H1 (cell line): ENCODE data around the gene ADGRG1.

ENCODE experiments used
- BACH1 ChIP-seq: IDR thresholded peaks from 2 replicates; pipeline ENCODE4 v1.6.1; 2012; ENCODE audit warnings: low read length, improper control_type of control experiment
- BRCA1 ChIP-seq: IDR thresholded peaks from 2 replicates; pipeline ENCODE4 v1.6.1; 2012; ENCODE audit warnings: low read depth, low read length, improper control_type of control experiment
- CEBPB ChIP-seq: IDR thresholded peaks from 2 replicates; pipeline ENCODE4 v1.6.1; 2012; ENCODE audit warnings: low read depth, low read length
- EZH2 ChIP-seq: fragments of 200-600 bp; sonication (generic); IDR thresholded peaks from 2 replicates; pipeline ENCODE4 v1.7.1; 2012; ENCODE audit warnings: low read depth, mild to moderate bottlenecking, moderate library complexity, low read length, inconsistent platforms; ENCODE audit not compliant: severe bottlenecking
- GABPA ChIP-seq: IDR thresholded peaks from 2 replicates; pipeline ENCODE4 v1.6.1; 2011; ENCODE audit warnings: mild to moderate bottlenecking, low read length, moderate library complexity, borderline replicate concordance; ENCODE audit not compliant: insufficient read depth
- HDAC6 ChIP-seq: IDR thresholded peaks from one replicate; pipeline ENCODE4 v1.7.1; 2012; ENCODE audit warnings: low read depth, mild to moderate bottlenecking, inconsistent platforms, low read length, moderate library complexity
- POLR2AphosphoS5 ChIP-seq: IDR thresholded peaks from 2 replicates; pipeline ENCODE4 v1.6.1; 2011; ENCODE audit warnings: low read depth, low read length
- RNF2 ChIP-seq: fragments of 200-900, 300-1000 bp; sonication (generic); IDR thresholded peaks from 2 replicates; pipeline ENCODE4 v1.7.1; 2016; ENCODE audit warnings: borderline replicate concordance, low read depth, mild to moderate bottlenecking, antibody characterized with exemption, low read length; ENCODE audit not compliant: poor library complexity, severe bottlenecking; ENCODE audit errors: missing control alignments
- SP2 ChIP-seq: IDR thresholded peaks from 2 replicates; pipeline ENCODE4 v1.6.1; 2012; ENCODE audit warnings: mild to moderate bottlenecking, low read length, inconsistent platforms
- TAF1 ChIP-seq: IDR thresholded peaks from 2 replicates; pipeline ENCODE4 v1.6.1; 2011; ENCODE audit warnings: mild to moderate bottlenecking, low read depth, low read length
- TCF12 ChIP-seq: IDR thresholded peaks from 2 replicates; pipeline ENCODE4 v1.6.1; 2011; ENCODE audit warnings: low read depth, mild to moderate bottlenecking, low read length
- YY1 ChIP-seq: IDR thresholded peaks from 2 replicates; pipeline ENCODE4 v1.6.1; 2011; ENCODE audit warnings: low read depth, mild to moderate bottlenecking, low read length
- ZNF274 ChIP-seq: IDR thresholded peaks from 2 replicates; pipeline ENCODE4 v1.7.0; 2012; ENCODE audit warnings: low read length, borderline replicate concordance; ENCODE audit errors: extremely low read depth
- TF ChIP-seq, protein P1 (sequence below), 3 experiments: IDR thresholded peaks; 1 replicate in 2 of 3; 2 replicates in 1 of 3; pipeline versions ENCODE4 v1.5.1 to v1.6.1; 2011; ENCODE audit warnings: low read length in 3 of 3, mild to moderate bottlenecking in 3 of 3, inconsistent platforms in 2 of 3, low read depth in 1 of 3, moderate library complexity in 1 of 3; ENCODE audit not compliant: insufficient read depth in 1 of 3; ENCODE audit errors: control extremely low read depth in 1 of 3

- TF ChIP-seq EZH2 (no peak), RNF2 (no peak), POLR2AphosphoS5 (no peak), BACH1 (no peak), CEBPB (no peak), ZNF274 (no peak), GABPA (no peak), HDAC6 (no peak), BRCA1 (no peak), TCF12 (no peak), YY1 (no peak), SP2 (no peak), TAF1 (no peak)
- TF ChIP-seq, protein P1, sequence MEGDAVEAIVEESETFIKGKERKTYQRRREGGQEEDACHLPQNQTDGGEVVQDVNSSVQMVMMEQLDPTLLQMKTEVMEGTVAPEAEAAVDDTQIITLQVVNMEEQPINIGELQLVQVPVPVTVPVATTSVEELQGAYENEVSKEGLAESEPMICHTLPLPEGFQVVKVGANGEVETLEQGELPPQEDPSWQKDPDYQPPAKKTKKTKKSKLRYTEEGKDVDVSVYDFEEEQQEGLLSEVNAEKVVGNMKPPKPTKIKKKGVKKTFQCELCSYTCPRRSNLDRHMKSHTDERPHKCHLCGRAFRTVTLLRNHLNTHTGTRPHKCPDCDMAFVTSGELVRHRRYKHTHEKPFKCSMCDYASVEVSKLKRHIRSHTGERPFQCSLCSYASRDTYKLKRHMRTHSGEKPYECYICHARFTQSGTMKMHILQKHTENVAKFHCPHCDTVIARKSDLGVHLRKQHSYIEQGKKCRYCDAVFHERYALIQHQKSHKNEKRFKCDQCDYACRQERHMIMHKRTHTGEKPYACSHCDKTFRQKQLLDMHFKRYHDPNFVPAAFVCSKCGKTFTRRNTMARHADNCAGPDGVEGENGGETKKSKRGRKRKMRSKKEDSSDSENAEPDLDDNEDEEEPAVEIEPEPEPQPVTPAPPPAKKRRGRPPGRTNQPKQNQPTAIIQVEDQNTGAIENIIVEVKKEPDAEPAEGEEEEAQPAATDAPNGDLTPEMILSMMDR (IDR thresholded peaks at IDR 0.05; ENCODE audit: control extremely low read depth in 1 of 3, insufficient read depth in 1 of 3, low read depth in 1 of 3, low read length in 3 of 3): no peak
These were observed 15.9 kb upstream of the ADGRG1 start for GRCh38 chr16:57612494-57612893.
